ENCODE results near the gene HSPA4.
A peak's percentile ranks its signal among the peaks of the same experiment; 100 is the strongest.

DNA sequence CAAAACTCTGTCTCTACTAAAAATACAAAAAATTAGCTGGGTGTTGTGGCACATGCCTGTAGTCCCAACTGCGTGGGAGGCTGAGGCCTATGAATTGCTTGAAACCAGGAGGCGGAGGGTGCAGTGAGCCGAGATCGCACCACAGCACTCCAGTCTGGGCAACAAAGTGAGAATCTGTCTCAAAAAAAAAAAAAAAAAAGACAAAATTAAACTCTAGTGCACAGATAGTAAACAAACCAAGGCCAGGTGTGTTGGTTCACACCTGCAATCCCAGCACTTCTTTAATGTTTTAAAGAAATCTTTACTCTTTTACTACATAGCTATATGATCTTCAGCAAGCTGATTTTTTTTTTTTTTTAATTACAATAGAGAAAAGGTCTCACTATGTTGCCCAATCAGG, 33.8 kb upstream of the HSPA4 start:
- TF ChIP-seq, protein P1, sequence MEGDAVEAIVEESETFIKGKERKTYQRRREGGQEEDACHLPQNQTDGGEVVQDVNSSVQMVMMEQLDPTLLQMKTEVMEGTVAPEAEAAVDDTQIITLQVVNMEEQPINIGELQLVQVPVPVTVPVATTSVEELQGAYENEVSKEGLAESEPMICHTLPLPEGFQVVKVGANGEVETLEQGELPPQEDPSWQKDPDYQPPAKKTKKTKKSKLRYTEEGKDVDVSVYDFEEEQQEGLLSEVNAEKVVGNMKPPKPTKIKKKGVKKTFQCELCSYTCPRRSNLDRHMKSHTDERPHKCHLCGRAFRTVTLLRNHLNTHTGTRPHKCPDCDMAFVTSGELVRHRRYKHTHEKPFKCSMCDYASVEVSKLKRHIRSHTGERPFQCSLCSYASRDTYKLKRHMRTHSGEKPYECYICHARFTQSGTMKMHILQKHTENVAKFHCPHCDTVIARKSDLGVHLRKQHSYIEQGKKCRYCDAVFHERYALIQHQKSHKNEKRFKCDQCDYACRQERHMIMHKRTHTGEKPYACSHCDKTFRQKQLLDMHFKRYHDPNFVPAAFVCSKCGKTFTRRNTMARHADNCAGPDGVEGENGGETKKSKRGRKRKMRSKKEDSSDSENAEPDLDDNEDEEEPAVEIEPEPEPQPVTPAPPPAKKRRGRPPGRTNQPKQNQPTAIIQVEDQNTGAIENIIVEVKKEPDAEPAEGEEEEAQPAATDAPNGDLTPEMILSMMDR (IDR thresholded peaks at IDR 0.05; ENCODE audit: low read depth, low read length, missing input control): no peak
- TF ChIP-seq, protein P2, sequence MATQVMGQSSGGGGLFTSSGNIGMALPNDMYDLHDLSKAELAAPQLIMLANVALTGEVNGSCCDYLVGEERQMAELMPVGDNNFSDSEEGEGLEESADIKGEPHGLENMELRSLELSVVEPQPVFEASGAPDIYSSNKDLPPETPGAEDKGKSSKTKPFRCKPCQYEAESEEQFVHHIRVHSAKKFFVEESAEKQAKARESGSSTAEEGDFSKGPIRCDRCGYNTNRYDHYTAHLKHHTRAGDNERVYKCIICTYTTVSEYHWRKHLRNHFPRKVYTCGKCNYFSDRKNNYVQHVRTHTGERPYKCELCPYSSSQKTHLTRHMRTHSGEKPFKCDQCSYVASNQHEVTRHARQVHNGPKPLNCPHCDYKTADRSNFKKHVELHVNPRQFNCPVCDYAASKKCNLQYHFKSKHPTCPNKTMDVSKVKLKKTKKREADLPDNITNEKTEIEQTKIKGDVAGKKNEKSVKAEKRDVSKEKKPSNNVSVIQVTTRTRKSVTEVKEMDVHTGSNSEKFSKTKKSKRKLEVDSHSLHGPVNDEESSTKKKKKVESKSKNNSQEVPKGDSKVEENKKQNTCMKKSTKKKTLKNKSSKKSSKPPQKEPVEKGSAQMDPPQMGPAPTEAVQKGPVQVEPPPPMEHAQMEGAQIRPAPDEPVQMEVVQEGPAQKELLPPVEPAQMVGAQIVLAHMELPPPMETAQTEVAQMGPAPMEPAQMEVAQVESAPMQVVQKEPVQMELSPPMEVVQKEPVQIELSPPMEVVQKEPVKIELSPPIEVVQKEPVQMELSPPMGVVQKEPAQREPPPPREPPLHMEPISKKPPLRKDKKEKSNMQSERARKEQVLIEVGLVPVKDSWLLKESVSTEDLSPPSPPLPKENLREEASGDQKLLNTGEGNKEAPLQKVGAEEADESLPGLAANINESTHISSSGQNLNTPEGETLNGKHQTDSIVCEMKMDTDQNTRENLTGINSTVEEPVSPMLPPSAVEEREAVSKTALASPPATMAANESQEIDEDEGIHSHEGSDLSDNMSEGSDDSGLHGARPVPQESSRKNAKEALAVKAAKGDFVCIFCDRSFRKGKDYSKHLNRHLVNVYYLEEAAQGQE (IDR thresholded peaks at IDR 0.05): no peak
- no peak for TF ChIP-seq GABPA (IDR thresholded peaks at IDR 0.05 in 1 of 2, conservative IDR thresholded peaks at IDR 0.05 in 1 of 2)
- no peak for TF ChIP-seq YY1 (IDR thresholded peaks at IDR 0.05)
- no peak for TF ChIP-seq RAD21 (IDR thresholded peaks at IDR 0.05)
- TF ChIP-seq FOXA1 (IDR thresholded peaks at IDR 0.05): no peak
- no peak for TF ChIP-seq NR2F2 (IDR thresholded peaks at IDR 0.05)
- TF ChIP-seq JUND (IDR thresholded peaks at IDR 0.05): no peak
- peak in 1 of 2 donors; percentile 59 for TF ChIP-seq EGR1 (IDR thresholded peaks at IDR 0.05; ENCODE audit: low read depth in 2 of 2)
- no peak for TF ChIP-seq RXRA (IDR thresholded peaks at IDR 0.05)
- no peak for TF ChIP-seq FOXA2 (IDR thresholded peaks at IDR 0.05)
- TF ChIP-seq, protein P3, sequence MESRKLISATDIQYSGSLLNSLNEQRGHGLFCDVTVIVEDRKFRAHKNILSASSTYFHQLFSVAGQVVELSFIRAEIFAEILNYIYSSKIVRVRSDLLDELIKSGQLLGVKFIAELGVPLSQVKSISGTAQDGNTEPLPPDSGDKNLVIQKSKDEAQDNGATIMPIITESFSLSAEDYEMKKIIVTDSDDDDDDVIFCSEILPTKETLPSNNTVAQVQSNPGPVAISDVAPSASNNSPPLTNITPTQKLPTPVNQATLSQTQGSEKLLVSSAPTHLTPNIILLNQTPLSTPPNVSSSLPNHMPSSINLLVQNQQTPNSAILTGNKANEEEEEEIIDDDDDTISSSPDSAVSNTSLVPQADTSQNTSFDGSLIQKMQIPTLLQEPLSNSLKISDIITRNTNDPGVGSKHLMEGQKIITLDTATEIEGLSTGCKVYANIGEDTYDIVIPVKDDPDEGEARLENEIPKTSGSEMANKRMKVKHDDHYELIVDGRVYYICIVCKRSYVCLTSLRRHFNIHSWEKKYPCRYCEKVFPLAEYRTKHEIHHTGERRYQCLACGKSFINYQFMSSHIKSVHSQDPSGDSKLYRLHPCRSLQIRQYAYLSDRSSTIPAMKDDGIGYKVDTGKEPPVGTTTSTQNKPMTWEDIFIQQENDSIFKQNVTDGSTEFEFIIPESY (IDR thresholded peaks at IDR 0.05): no peak
- TF ChIP-seq TAF1 (conservative IDR thresholded peaks at IDR 0.05): no peak
- TF ChIP-seq HNF4A (conservative IDR thresholded peaks at IDR 0.05): no peak

All from liver (tissue), 3 donors.